GM10248 (cell line): ENCODE measurements around the gene MET.

Experiments used
- CTCF ChIA-PET: fragments of 300-600 bp; sonication (Branson Sonifier 250); formaldehyde crosslinking; extraction: SDS; loops from one replicate; lab custom pipeline; 2021; ENCODE audit warnings: antibody characterized with exemption; lab: Yijun Ruan, JAX
- POLR2A ChIA-PET: fragments of 350-650 bp; sonication (Branson Sonifier 250); formaldehyde crosslinking; extraction: SDS; loops from one replicate; lab custom pipeline; 2020; ENCODE audit warnings: antibody characterized with exemption; lab: Yijun Ruan, JAX
- DNase-seq: peaks from one replicate; pipeline ENCODE4 v3.0.0; 2012; ENCODE audit errors: extremely low spot score
- TF ChIP-seq, protein P1 (sequence below): IDR thresholded peaks from 2 replicates; pipeline ENCODE4 v1.5.1; 2012; ENCODE audit warnings: mild to moderate bottlenecking, low read depth; ENCODE audit errors: extremely low read depth, missing control alignments, control extremely low read depth

MET gene

DNA sequence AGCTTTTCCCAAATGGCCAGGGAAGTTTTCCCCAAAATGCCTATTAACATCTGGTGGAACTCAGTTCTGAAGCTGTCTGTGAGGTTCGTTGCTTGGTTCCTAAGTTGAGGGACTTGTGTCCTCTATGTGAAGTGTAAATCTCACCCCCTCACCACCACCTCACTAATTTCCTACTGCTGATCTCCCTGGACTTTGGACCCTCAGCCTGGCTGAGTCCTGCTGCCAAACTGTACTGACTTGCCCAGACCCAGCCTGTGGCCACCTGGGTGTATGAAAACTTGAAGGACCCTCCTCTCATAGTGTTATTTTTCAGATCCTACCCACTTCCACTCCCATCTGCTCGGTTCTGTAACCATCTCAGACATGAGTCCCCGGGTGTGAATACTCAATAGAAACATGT, 94.9 kb downstream of the MET start:
- TF ChIP-seq, protein P1, sequence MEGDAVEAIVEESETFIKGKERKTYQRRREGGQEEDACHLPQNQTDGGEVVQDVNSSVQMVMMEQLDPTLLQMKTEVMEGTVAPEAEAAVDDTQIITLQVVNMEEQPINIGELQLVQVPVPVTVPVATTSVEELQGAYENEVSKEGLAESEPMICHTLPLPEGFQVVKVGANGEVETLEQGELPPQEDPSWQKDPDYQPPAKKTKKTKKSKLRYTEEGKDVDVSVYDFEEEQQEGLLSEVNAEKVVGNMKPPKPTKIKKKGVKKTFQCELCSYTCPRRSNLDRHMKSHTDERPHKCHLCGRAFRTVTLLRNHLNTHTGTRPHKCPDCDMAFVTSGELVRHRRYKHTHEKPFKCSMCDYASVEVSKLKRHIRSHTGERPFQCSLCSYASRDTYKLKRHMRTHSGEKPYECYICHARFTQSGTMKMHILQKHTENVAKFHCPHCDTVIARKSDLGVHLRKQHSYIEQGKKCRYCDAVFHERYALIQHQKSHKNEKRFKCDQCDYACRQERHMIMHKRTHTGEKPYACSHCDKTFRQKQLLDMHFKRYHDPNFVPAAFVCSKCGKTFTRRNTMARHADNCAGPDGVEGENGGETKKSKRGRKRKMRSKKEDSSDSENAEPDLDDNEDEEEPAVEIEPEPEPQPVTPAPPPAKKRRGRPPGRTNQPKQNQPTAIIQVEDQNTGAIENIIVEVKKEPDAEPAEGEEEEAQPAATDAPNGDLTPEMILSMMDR = no peak
- POLR2A ChIA-PET = no interaction called here
- no peak for DNase-seq
- CTCF ChIA-PET = no interaction called here

GRCh38 chr7:116769546-116769945, 97.5 kb downstream of the MET start:
- DNase-seq = no peak
- CTCF ChIA-PET = interaction anchor here (1.0 kb wide), 1 partner anchor 18 kb away, joined by 3 read pairs; no protein-coding TSS in a partner anchor
- POLR2A ChIA-PET = interaction anchor here (0.7 kb wide), 1 partner anchor 11 kb away, joined by 4 read pairs; no protein-coding TSS in a partner anchor
- TF ChIP-seq, protein P1 = no peak

GRCh38 chr7:116770941-116771340, 98.9 kb downstream of the MET start:
- TF ChIP-seq, protein P1 = no peak
- no peak for DNase-seq
- ChIA-PET POLR2A (no interaction called here), CTCF (interaction anchor here (1.0 to 1.6 kb wide), 2 partner anchors 10 to 140 kb away, joined by 3 to 4 read pairs; no protein-coding TSS in a partner anchor)

GRCh38 chr7:116771640-116772039, 99.6 kb downstream of the MET start:
- ChIA-PET POLR2A (no interaction called here), CTCF (interaction anchor here (0.8 to 3.4 kb wide), 5 partner anchors 9 to 141 kb away, joined by 3 to 8 read pairs (median 3); no protein-coding TSS in a partner anchor)
- TF ChIP-seq, protein P1 = no peak
- DNase-seq = no peak

DNA sequence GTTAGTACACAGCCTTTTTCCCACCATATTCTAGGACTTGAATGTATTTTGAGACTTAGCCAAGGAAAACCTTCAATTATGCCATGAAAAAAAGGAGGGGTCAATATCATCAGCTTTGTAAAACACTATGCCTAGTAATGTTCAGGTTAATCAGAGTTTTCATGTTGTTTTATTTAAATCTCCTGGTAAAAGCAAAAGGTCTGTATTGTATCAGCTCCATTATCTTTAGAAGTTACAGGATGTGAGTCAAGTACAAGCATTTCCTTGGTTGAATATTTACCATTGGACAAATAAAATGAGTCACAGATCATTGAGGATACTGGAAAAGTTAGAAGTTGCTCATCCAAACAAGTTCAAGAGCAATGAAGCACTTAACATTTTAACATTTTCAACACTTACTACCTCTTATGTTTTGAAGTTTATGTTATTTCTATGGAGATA, 100.4 kb downstream of the MET start:
- DNase-seq = no peak
- CTCF ChIA-PET = interaction anchor here (1.1 to 3.4 kb wide), 3 partner anchors 8 to 15 kb away, joined by 3 to 8 read pairs (median 4); no protein-coding TSS in a partner anchor
- POLR2A ChIA-PET = no interaction called here
- TF ChIP-seq, protein P1 = no peak

DNA sequence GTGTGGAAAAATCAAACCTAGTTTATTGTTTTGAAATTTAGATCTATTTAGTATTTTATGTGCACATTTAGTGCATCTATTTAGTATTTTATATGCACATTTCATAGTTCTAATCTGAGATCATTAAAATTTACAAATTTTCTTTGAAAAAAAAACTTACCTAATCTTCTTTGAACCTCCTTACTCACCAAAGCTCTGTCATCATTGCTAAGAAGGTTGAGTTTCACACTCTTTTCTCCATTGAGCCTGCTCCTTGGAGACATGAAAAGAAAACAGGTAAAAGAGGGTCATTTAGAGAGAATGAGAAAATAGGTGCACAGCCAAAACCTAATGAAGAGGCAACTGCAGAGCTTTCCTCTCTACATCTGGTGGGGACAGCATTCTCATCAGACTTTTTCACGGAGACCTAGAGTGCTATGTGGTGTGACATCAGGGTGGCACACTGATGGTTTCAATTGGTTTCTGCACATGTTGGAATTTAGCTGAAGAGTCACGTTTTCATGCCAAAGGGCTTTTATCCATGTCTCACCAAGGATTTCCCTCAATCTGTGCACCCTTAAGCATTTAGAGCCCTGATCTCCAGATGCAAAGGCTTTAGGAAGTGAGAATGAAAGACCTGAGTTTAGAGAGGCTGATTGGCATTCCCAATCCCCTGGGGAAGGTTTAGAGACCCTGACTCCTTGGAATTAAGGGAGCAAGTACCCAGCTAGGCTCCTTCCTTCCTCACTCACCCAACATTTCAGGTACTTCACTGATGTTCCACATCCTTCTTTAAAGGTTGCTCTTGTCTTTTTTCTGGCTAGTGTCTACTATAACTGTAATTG, 101.1 kb downstream of the MET start:
- TF ChIP-seq, protein P1 = no peak
- CTCF ChIA-PET = interaction anchor here (3.4 kb wide), 1 partner anchor 10 kb away, joined by 8 read pairs; no protein-coding TSS in a partner anchor
- POLR2A ChIA-PET = no interaction called here

More for the DNA sequence above, 101.1 kb downstream of the MET start:
- no peak for DNase-seq
